H1 (cell line): ENCODE results near the gene FXN.

ENCODE experiments used
- CTCF ChIP-seq, 3 experiments: IDR thresholded peaks; 1 replicate in 2 of 3; 2 replicates in 1 of 3; pipeline versions ENCODE4 v1.5.1 to v1.6.1; 2011; ENCODE audit warnings: low read length in 3 of 3, mild to moderate bottlenecking in 3 of 3, inconsistent platforms in 2 of 3, low read depth in 1 of 3, moderate library complexity in 1 of 3; ENCODE audit not compliant: insufficient read depth in 1 of 3; ENCODE audit errors: control extremely low read depth in 1 of 3
- E2F6 ChIP-seq: IDR thresholded peaks from 2 replicates; pipeline ENCODE4 v1.6.1; 2012; ENCODE audit warnings: inconsistent platforms
- HDAC2 ChIP-seq, 2 experiments: fragments of 300-600 bp in 1 of 2; sonication (generic) in 1 of 2; IDR thresholded peaks; 2 replicates each; pipeline ENCODE4 v1.6.1; 2011 to 2012; ENCODE audit warnings: low read depth in 2 of 2, low read length in 2 of 2, mild to moderate bottlenecking in 2 of 2, moderate library complexity in 2 of 2, borderline replicate concordance in 1 of 2, inconsistent platforms in 1 of 2
- JUN ChIP-seq: IDR thresholded peaks from 2 replicates; pipeline ENCODE4 v1.6.1; 2011; ENCODE audit warnings: low read depth, mild to moderate bottlenecking, improper control_type of control experiment, low read length
- JUND ChIP-seq: IDR thresholded peaks from 2 replicates; pipeline ENCODE4 v1.6.1; 2011; ENCODE audit warnings: mild to moderate bottlenecking, improper control_type of control experiment, low read length
- POLR2A ChIP-seq, 2 experiments: IDR thresholded peaks; 1 replicate in 1 of 2; 2 replicates in 1 of 2; pipeline ENCODE4 v1.6.1; 2011; ENCODE audit warnings: low read depth in 2 of 2, low read length in 2 of 2, mild to moderate bottlenecking in 2 of 2; ENCODE audit errors: control extremely low read depth in 1 of 2
- POLR2AphosphoS5 ChIP-seq: IDR thresholded peaks from 2 replicates; pipeline ENCODE4 v1.6.1; 2011; ENCODE audit warnings: low read depth, low read length
- RAD21 ChIP-seq, 2 experiments: IDR thresholded peaks in 1 of 2; conservative IDR thresholded peaks in 1 of 2; 2 replicates each; pipeline ENCODE4 v1.6.1; 2011; ENCODE audit warnings: low read depth in 2 of 2, low read length in 2 of 2, improper control_type of control experiment in 1 of 2, inconsistent platforms in 1 of 2, mild to moderate bottlenecking in 1 of 2, moderate library complexity in 1 of 2
- RNF2 ChIP-seq: fragments of 200-900, 300-1000 bp; sonication (generic); IDR thresholded peaks from 2 replicates; pipeline ENCODE4 v1.7.1; 2016; ENCODE audit warnings: borderline replicate concordance, low read depth, mild to moderate bottlenecking, antibody characterized with exemption, low read length; ENCODE audit not compliant: poor library complexity, severe bottlenecking; ENCODE audit errors: missing control alignments
- TAF7 ChIP-seq: optimal IDR thresholded peaks from 2 replicates; pipeline ENCODE3; 2011; ENCODE audit warnings: low read depth, mild to moderate bottlenecking, inconsistent platforms, low read length, moderate library complexity, borderline replicate concordance

DNA sequence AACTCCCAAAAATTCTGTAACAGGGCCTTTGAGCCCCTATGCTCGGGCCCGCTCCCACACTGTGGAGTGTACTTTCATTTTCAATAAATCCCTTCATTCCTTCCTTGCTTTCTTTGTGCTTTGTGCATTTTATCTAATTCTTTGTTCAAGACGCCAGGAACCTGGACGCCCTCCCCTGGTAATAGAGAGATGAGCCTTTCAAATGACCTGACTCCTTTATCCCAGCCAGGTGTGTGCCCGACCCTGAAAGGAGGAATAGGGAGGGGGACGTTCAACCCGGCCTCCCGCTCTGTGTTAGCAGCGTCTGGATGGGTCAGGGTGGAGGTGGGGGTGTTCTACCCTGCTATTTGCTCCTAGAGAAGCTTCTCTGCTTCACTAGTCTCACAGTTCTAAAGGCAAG is 53.9 kb downstream of the FXN start:
- TF ChIP-seq JUND (no peak), POLR2AphosphoS5 (no peak), RNF2 (no peak), HDAC2 (IDR thresholded peaks at IDR 0.05; ENCODE audit: borderline replicate concordance in 1 of 2, low read depth in 2 of 2, low read length in 2 of 2) (no peak), E2F6 (no peak), JUN (no peak), CTCF (IDR thresholded peaks at IDR 0.05; ENCODE audit: control extremely low read depth in 1 of 3, insufficient read depth in 1 of 3, low read depth in 1 of 3, low read length in 3 of 3) (peak in 2 of 3 experiments; percentile 16 to 23; a peak in 2 of 4 replicates), POLR2A (IDR thresholded peaks at IDR 0.05; ENCODE audit: control extremely low read depth in 1 of 2, low read depth in 2 of 2, low read length in 2 of 2) (0 out of 3 replicates have a peak, but pooled peaks of 1 of the 2 experiments have one; percentile 19), TAF7 (no peak), RAD21 (IDR thresholded peaks at IDR 0.05 in 1 of 2, conservative IDR thresholded peaks at IDR 0.05 in 1 of 2; ENCODE audit: low read depth in 2 of 2, low read length in 2 of 2) (peak; percentile 9 to 40; a peak in 2 of 4 replicates)
